HepG2 (cell line): ENCODE measurements around the gene WDR83. TPM values are rescaled to one million over a fixed set of nuclear protein-coding genes. Genes with fewer than 3 reads are reported as not detected.
A peak's percentile ranks its signal among the peaks of the same experiment; 100 is the strongest.

Experiments
- ARID4A ChIP-seq: sonication (generic); formaldehyde crosslinking; IDR thresholded peaks from 2 replicates; pipeline ENCODE4 v1.5.0; 2020; ENCODE audit warnings: mild to moderate bottlenecking, missing genetic modification reagents, borderline replicate concordance
- ESRRA ChIP-seq: sonication (generic); formaldehyde crosslinking; IDR thresholded peaks from 2 replicates; pipeline ENCODE4 v1.5.1; 2020; ENCODE audit warnings: mild to moderate bottlenecking, low read depth, missing genetic modification reagents
- FOXA3 ChIP-seq: IDR thresholded peaks from 2 replicates; pipeline ENCODE4 v1.6.1; 2016; ENCODE audit warnings: missing genetic modification reagents, missing compliant biosample characterization
- GFI1 ChIP-seq: sonication (generic); formaldehyde crosslinking; IDR thresholded peaks from 2 replicates; pipeline ENCODE4 v1.5.0; 2020; ENCODE audit warnings: missing genetic modification reagents, mild to moderate bottlenecking, borderline replicate concordance
- MEIS1 ChIP-seq: sonication (generic); formaldehyde crosslinking; IDR thresholded peaks from 2 replicates; pipeline ENCODE4 v1.9.0; 2021; ENCODE audit warnings: mild to moderate bottlenecking, missing genetic modification reagents, moderate library complexity, borderline replicate concordance
- MIER3 ChIP-seq: IDR thresholded peaks from 2 replicates; pipeline ENCODE4 v1.6.1; 2016; ENCODE audit warnings: missing compliant biosample characterization, borderline replicate concordance
- MIXL1 ChIP-seq: IDR thresholded peaks from 2 replicates; pipeline ENCODE4 v1.6.1; 2016
- REPIN1 ChIP-seq: sonication (generic); formaldehyde crosslinking; IDR thresholded peaks from 2 replicates; pipeline ENCODE4 v1.8.0; 2022; ENCODE audit warnings: missing genetic modification reagents, low read depth, mild to moderate bottlenecking, borderline replicate concordance
- SAFB2 ChIP-seq: sonication (generic); formaldehyde crosslinking; IDR thresholded peaks from 2 replicates; pipeline ENCODE4 v1.5.1; 2020; ENCODE audit warnings: missing genetic modification reagents, low read depth, mild to moderate bottlenecking, borderline replicate concordance
- SALL1 ChIP-seq: sonication (generic); formaldehyde crosslinking; IDR thresholded peaks from 2 replicates; pipeline ENCODE4 v1.8.0; 2022; ENCODE audit warnings: mild to moderate bottlenecking, missing genetic modification reagents
- TBX2 ChIP-seq: sonication (generic); formaldehyde crosslinking; IDR thresholded peaks from 2 replicates; pipeline ENCODE4 v1.5.0; 2020; ENCODE audit warnings: missing genetic modification reagents, mild to moderate bottlenecking, borderline replicate concordance
- XBP1 ChIP-seq: sonication (generic); formaldehyde crosslinking; IDR thresholded peaks from 2 replicates; pipeline ENCODE4 v1.5.0; 2020; ENCODE audit warnings: missing genetic modification reagents
- YEATS2 ChIP-seq: sonication (generic); formaldehyde crosslinking; IDR thresholded peaks from 2 replicates; pipeline ENCODE4 v1.4.0; 2020; ENCODE audit warnings: missing genetic modification reagents, borderline replicate concordance
- ZNF12 ChIP-seq: sonication (generic); formaldehyde crosslinking; IDR thresholded peaks from 2 replicates; pipeline ENCODE4 v1.5.0; 2020; ENCODE audit warnings: missing genetic modification reagents
- ZNF326 ChIP-seq: sonication (generic); formaldehyde crosslinking; IDR thresholded peaks from 2 replicates; pipeline ENCODE4 v1.4.0; 2020; ENCODE audit warnings: missing genetic modification reagents, borderline replicate concordance
- ZNF337 ChIP-seq: sonication (generic); formaldehyde crosslinking; IDR thresholded peaks from 2 replicates; pipeline ENCODE4 v1.5.1; 2020; ENCODE audit warnings: missing genetic modification reagents, low read depth, mild to moderate bottlenecking, borderline replicate concordance
- ZNF501 ChIP-seq: sonication (generic); formaldehyde crosslinking; IDR thresholded peaks from 2 replicates; pipeline ENCODE4 v1.5.1; 2020; ENCODE audit warnings: mild to moderate bottlenecking, moderate library complexity, missing genetic modification reagents
- ZNF530 ChIP-seq: sonication (generic); formaldehyde crosslinking; IDR thresholded peaks from 2 replicates; pipeline ENCODE4 v1.5.0; 2020; ENCODE audit warnings: low read depth, mild to moderate bottlenecking, missing genetic modification reagents
- ZNF598 ChIP-seq: sonication (generic); formaldehyde crosslinking; IDR thresholded peaks from 2 replicates; pipeline ENCODE4 v1.5.1; 2020; ENCODE audit warnings: mild to moderate bottlenecking, missing genetic modification reagents, borderline replicate concordance
- ZNF616 ChIP-seq: sonication (generic); formaldehyde crosslinking; IDR thresholded peaks from 2 replicates; pipeline ENCODE4 v1.5.0; 2020; ENCODE audit warnings: low read depth, mild to moderate bottlenecking, missing genetic modification reagents
- ZNF687 ChIP-seq: sonication (generic); formaldehyde crosslinking; IDR thresholded peaks from 2 replicates; pipeline ENCODE4 v1.5.1; 2020; ENCODE audit warnings: mild to moderate bottlenecking, missing genetic modification reagents, moderate library complexity
- polyA plus RNA-seq, 8 experiments: library from polyadenylated mRNA; depleted of rRNA in 3 of 8; stranded (reverse) in 7 of 8; unstranded in 1 of 8; fragments of >200 nt; fragmentation: Illumina TruSeq in 4 of 8; extraction: Trizol in 4 of 8; gene quantifications; 2 replicates each; pipeline versions ENCODE4 v1.2.1 to v1.2.3, GENCODE V29; 2011 to 2016; ENCODE audit warnings: low read depth in 4 of 8, missing spikeins in 1 of 8, mixed read lengths in 1 of 8; ENCODE audit not compliant: insufficient read depth in 1 of 8
- total RNA-seq, 5 experiments: library from RNA; depleted of rRNA; stranded (reverse); fragments of >200 nt; fragmentation: Illumina TruSeq; extraction: Trizol; gene quantifications; 2 replicates each; pipeline ENCODE4 v1.2.3, GENCODE V29; 2016; ENCODE audit warnings: low read depth in 1 of 5

The WDR83 gene
- total and polyA plus RNA-seq, 2 of the 13 experiments (the other 11 are each of a cell fraction or from before 2014, with no cell fraction given) = 4.5 to 10.7 TPM

- no peak for TF ChIP-seq ZNF12
- peak; percentile 35; the same call in 1 of the 2 replicates for TF ChIP-seq ARID4A (CRISPR knock-in tag)
- TF ChIP-seq MIER3 (CRISPR knock-in tag) = peak; percentile 61; the same call in 1 of the 2 replicates
- no peak for TF ChIP-seq FOXA3 (CRISPR knock-in tag)
- TF ChIP-seq SALL1 (CRISPR knock-in tag) = peak; percentile 80
- TF ChIP-seq ZNF687 (CRISPR knock-in tag) = peak; percentile 90
- no peak for TF ChIP-seq YEATS2
- TF ChIP-seq GFI1 (CRISPR knock-in tag) = no peak
- 0 out of 2 replicates have a peak, but pooled peaks have one; percentile 24 for TF ChIP-seq ZNF501 (CRISPR knock-in tag)
- no peak for TF ChIP-seq MIXL1 (CRISPR knock-in tag)
- TF ChIP-seq ESRRA (CRISPR knock-in tag) = 0 out of 2 replicates have a peak, but pooled peaks have one; percentile 38
- no peak; the same call in 1 of the 2 replicates for TF ChIP-seq SAFB2 (CRISPR knock-in tag)
- no peak for TF ChIP-seq ZNF616 (CRISPR knock-in tag)
- TF ChIP-seq TBX2 = no peak
- TF ChIP-seq ZNF326 (CRISPR knock-in tag) = no peak
- 0 out of 2 replicates have a peak, but pooled peaks have one; percentile 56 for TF ChIP-seq MEIS1 (CRISPR knock-in tag)
- no peak for TF ChIP-seq REPIN1
- no peak for TF ChIP-seq ZNF530 (CRISPR knock-in tag)
- TF ChIP-seq ZNF598 (CRISPR knock-in tag) = 0 out of 2 replicates have a peak, but pooled peaks have one; percentile 77
- no peak for TF ChIP-seq ZNF337 (CRISPR knock-in tag)
- no peak for TF ChIP-seq XBP1 (CRISPR knock-in tag)
Observed at GRCh38 chr19:12639901-12640613, 26.6 kb upstream of the WDR83 start (continued).
